ENCODE results near the gene CDH24. TPM values are rescaled to one million over a fixed set of nuclear protein-coding genes. Genes with fewer than 3 reads are reported as not detected.
A peak's percentile ranks its signal among the peaks of the same experiment; 100 is the strongest.

Gene CDH24
- total and polyA plus RNA-seq, 2 of the 13 experiments (the other 11 are each of a cell fraction or from before 2014, with no cell fraction given), result 0.69 to 0.99 TPM

DNA sequence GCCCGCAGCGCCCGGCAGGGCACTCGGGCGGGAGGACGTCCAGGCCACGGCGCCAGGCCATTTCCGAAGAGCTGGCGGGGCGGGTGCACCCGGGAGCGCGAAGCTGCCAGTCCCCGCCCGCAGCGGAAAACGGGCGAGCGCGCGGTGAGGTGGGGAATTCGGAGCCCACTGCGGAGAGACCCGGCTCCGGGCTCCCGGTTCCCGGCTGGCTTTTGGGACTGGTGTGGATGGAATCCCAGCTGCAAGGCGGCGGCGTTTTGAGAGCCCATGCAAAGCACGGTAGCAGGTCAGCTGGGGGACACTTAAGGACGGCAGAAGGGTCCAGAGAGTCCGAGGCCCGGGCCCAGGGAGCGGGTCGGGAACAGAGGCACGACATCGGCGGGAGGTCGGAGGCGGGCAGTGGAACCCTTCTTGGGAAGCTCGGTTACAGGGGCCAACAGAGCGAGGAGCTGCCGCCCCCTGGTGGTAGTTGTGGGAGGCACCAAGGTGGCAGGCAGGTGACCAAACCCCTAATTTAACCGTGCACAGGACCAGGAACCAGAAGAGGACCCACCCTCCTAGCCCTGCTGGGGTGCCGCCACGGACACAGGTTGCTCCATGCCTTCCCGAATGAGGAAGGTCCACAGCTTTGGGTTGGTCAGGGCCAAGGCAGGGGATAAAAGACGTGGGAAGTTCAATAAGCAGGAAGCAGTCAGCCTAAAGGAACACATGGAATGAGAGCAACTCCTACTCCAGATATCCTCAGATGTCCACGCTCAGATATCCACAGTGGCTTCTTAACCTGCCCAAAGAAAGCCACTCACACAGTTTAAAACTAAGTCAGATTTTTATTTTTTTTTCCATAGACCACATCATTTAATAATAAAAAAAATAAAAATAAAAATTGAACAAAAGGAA is 685 bp upstream of the CDH24 start (continued):
- TF ChIP-seq RAD51 (IDR thresholded peaks at IDR 0.05; ENCODE audit: borderline replicate concordance), result no peak
- TF ChIP-seq ZNF225 (CRISPR knock-in tag; IDR thresholded peaks at IDR 0.05), result peak; percentile 97
- peak; percentile 91; the same call in 1 of the 2 replicates for TF ChIP-seq ZNF691 (CRISPR knock-in tag; IDR thresholded peaks at IDR 0.05; ENCODE audit: borderline replicate concordance, low read depth)
- TF ChIP-seq JDP2 (CRISPR knock-in tag; IDR thresholded peaks at IDR 0.05; ENCODE audit: borderline replicate concordance), result peak; percentile 43; the same call in 1 of the 2 replicates
- TF ChIP-seq POLR2A (IDR thresholded peaks at IDR 0.05; ENCODE audit: insufficient read depth in 1 of 2, low read depth in 2 of 2, low read length in 2 of 2), result peak in 1 of 2 experiments; percentile 39; a peak in 1 of 4 replicates
- peak; percentile 93; the same call in 1 of the 2 replicates for TF ChIP-seq ZFP41 (CRISPR knock-in tag; IDR thresholded peaks at IDR 0.05; ENCODE audit: borderline replicate concordance)
- peak; percentile 92 for TF ChIP-seq DNMT1 (CRISPR knock-in tag; IDR thresholded peaks at IDR 0.05)
- TF ChIP-seq ZNF83 (CRISPR knock-in tag; IDR thresholded peaks at IDR 0.05; ENCODE audit: borderline replicate concordance), result peak; percentile 94; the same call in 1 of the 2 replicates
- TF ChIP-seq PHB2 (IDR thresholded peaks at IDR 0.05; ENCODE audit: partially characterized antibody), result no peak
- TF ChIP-seq TCF7L2 (IDR thresholded peaks at IDR 0.05; ENCODE audit: low read depth, low read length), result no peak
- TF ChIP-seq FOXA1 (IDR thresholded peaks at IDR 0.05), result no peak
- no peak for TF ChIP-seq FOXA1 (CRISPR knock-in tag; IDR thresholded peaks at IDR 0.05)
- TF ChIP-seq KIAA2018 (CRISPR knock-in tag; IDR thresholded peaks at IDR 0.05; ENCODE audit: borderline replicate concordance), result 0 out of 2 replicates have a peak, but pooled peaks have one; percentile 75
- TF ChIP-seq FOXP1 (IDR thresholded peaks at IDR 0.05), result no peak
- TF ChIP-seq FOXP1 (CRISPR knock-in tag; IDR thresholded peaks at IDR 0.05), result no peak
- 0 out of 2 replicates have a peak, but pooled peaks have one; percentile 19 for TF ChIP-seq ZNF878 (CRISPR knock-in tag; IDR thresholded peaks at IDR 0.05)
- TF ChIP-seq ZNF784 (CRISPR knock-in tag; IDR thresholded peaks at IDR 0.05; ENCODE audit: borderline replicate concordance), result peak; percentile 85
- no peak; the same call in 1 of the 2 replicates for TF ChIP-seq ZNF530 (CRISPR knock-in tag; IDR thresholded peaks at IDR 0.05; ENCODE audit: low read depth)
- TF ChIP-seq, protein P1, sequence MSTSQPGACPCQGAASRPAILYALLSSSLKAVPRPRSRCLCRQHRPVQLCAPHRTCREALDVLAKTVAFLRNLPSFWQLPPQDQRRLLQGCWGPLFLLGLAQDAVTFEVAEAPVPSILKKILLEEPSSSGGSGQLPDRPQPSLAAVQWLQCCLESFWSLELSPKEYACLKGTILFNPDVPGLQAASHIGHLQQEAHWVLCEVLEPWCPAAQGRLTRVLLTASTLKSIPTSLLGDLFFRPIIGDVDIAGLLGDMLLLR (CRISPR knock-in tag; IDR thresholded peaks at IDR 0.05), result peak; percentile 59
